ENCODE measurements around the gene MMAB. TPM values are rescaled to one million over a fixed set of nuclear protein-coding genes. Genes with fewer than 3 reads are reported as not detected.

Gene MMAB
- total and polyA plus RNA-seq, 2 donors (not counting 3 experiments of a cell fraction or from before 2014, with no cell fraction given), result 39.1 to 46.0 TPM

DNA sequence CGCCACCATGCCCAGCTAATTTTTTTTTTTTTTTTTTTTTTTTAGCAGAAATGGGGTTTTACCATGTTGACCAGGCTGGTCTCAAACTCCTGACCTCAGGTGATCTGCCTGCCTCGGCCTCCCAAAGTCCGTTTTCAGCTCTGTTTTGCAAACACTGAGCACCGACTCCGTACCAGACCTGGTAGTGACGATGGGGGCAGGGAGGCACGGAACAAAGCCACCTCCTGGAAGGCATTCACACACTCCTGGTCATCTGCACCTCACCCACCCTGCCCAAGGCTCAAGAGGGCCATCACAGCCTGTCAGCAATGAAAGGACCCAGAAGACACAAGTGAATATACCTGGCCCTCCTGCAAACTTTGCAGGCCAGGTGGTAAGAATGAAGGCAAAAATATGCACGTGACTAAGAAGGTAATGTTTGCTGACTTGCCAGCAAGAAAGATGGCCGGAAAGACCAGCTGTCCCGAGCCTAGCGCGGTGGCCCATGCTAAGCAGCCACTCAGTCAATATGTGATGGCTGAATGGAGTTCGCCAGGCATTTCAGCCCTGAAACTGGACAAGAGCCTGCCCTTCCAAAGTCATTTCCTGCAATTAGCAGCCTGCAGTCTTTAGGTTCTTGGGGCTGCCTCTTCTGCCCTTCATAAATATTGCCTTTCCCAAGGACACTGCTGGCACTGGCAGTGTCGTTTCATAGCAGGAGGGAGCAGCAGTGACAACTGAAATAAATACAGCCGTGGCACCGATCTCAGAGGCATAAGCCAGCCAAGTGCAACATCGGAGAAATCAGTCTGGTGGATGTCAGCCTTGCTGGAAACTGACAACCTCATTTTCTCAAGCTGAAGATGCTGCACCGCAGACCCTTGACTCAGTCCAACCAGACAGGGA, 17.6 kb downstream of the MMAB start:
- no peak overlapping the region for H3K4me3 ChIP-seq (replicated peaks in 1 of 3; ENCODE audit: insufficient read depth in 1 of 3, low read depth in 1 of 3, low read length in 3 of 3)
- peaks cover 0 to 2% of the 10 kb centered on the region in 2 experiments for H3K27me3 ChIP-seq (ENCODE audit: control insufficient read depth in 2 of 2, insufficient read depth in 2 of 2, low read length in 2 of 2)
- ChIA-PET POLR2A (no interaction called here), CTCF (interaction anchor here (0.8 to 1.1 kb wide), 2 partner anchors 29 to 219 kb away, joined by 3 read pairs; no protein-coding TSS in a partner anchor)
- DNase-seq (ENCODE audit: low read depth, low spot score) (no peak), FAIRE-seq (no peak)
- no peaks in the 10 kb centered on the region for H3K9me1 ChIP-seq (replicated peaks; ENCODE audit: control insufficient read depth, extremely low read depth, insufficient read depth, low read length)
- no peaks in the 10 kb centered on the region for H3K36me3 ChIP-seq (ENCODE audit: control insufficient read depth in 2 of 2, extremely low read depth in 1 of 2, insufficient read depth in 2 of 2, low read length in 2 of 2)
- no peak overlapping the region for H3K27ac ChIP-seq (ENCODE audit: insufficient read depth, low read depth, low read length)
- intact Hi-C loops (cut with micrococcal nuclease), result no loop called here
- BruUV-seq (replicated peaks), result no TSS peak
- H3K4me2 ChIP-seq (ENCODE audit: insufficient read depth, low read length), result no peak overlapping the region
- no peak overlapping the region for H3K9ac ChIP-seq (replicated peaks; ENCODE audit: extremely low read depth, insufficient read depth, low read length)
- dilution Hi-C loops (cut with MboI; ENCODE audit: extremely low pct_ligation_motif_present, low sequenced_read_pairs), result no loop called here
- TF ChIP-seq EZH2 (IDR thresholded peaks at IDR 0.05; ENCODE audit: borderline replicate concordance, low read depth, low read length, severe bottlenecking) (no peak), GATA2 (IDR thresholded peaks at IDR 0.05; ENCODE audit: insufficient read depth, insufficient read length, low read depth, low read length) (no peak), POLR2A (IDR thresholded peaks at IDR 0.05; ENCODE audit: low read depth, low read length) (no peak), MYC (IDR thresholded peaks at IDR 0.05; ENCODE audit: low read depth, low read length) (no peak), FOS (IDR thresholded peaks at IDR 0.05; ENCODE audit: borderline replicate concordance, insufficient read depth, low read length) (no peak), POLR2AphosphoS5 (IDR thresholded peaks at IDR 0.05; ENCODE audit: insufficient read depth, low read depth, low read length) (no peak), JUN (IDR thresholded peaks at IDR 0.05; ENCODE audit: borderline replicate concordance, insufficient read depth, insufficient read length, low read depth) (no peak)
- TF ChIP-seq, protein P1, sequence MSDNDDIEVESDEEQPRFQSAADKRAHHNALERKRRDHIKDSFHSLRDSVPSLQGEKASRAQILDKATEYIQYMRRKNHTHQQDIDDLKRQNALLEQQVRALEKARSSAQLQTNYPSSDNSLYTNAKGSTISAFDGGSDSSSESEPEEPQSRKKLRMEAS (IDR thresholded peaks at IDR 0.05; ENCODE audit: insufficient read depth, insufficient read length), result no peak
- TF ChIP-seq, protein P2, sequence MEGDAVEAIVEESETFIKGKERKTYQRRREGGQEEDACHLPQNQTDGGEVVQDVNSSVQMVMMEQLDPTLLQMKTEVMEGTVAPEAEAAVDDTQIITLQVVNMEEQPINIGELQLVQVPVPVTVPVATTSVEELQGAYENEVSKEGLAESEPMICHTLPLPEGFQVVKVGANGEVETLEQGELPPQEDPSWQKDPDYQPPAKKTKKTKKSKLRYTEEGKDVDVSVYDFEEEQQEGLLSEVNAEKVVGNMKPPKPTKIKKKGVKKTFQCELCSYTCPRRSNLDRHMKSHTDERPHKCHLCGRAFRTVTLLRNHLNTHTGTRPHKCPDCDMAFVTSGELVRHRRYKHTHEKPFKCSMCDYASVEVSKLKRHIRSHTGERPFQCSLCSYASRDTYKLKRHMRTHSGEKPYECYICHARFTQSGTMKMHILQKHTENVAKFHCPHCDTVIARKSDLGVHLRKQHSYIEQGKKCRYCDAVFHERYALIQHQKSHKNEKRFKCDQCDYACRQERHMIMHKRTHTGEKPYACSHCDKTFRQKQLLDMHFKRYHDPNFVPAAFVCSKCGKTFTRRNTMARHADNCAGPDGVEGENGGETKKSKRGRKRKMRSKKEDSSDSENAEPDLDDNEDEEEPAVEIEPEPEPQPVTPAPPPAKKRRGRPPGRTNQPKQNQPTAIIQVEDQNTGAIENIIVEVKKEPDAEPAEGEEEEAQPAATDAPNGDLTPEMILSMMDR (IDR thresholded peaks at IDR 0.05; ENCODE audit: extremely low read depth in 1 of 2, insufficient read depth in 1 of 2, low read depth in 1 of 2, low read length in 2 of 2), result no peak
- no peaks in the 10 kb centered on the region for H4K20me1 ChIP-seq (replicated peaks; ENCODE audit: control insufficient read depth, extremely low read depth, insufficient read depth, low read length)
- no peaks in the 10 kb centered on the region for H3K79me2 ChIP-seq (ENCODE audit: control insufficient read depth, insufficient read depth, low read length)
- H3K4me1 ChIP-seq (ENCODE audit: control insufficient read depth, extremely low read depth, insufficient read depth, low read length), result no peaks in the 10 kb centered on the region
- H2AFZ ChIP-seq (ENCODE audit: low read depth, low read length), result no peak overlapping the region
- no peaks in the 10 kb centered on the region for H3K9me3 ChIP-seq (replicated peaks; ENCODE audit: control insufficient read depth, insufficient read depth, low read length)

Data from endothelial cell of umbilical vein (primary cell).